ENCODE measurements around the gene GAP43.

Gene GAP43

GRCh38 chr3:115766587-115767482 lies 143.5 kb downstream of the GAP43 start:
- no peak for DNase-seq (ENCODE audit: low read depth in 2 of 2)

- no peak for DNase-seq (ENCODE audit: low read depth in 2 of 2)
Observed at GRCh38 chr3:115768661-115769060, 145.4 kb downstream of the GAP43 start.
